Bone marrow (tissue), 2 donors: ENCODE measurements around the gene MGAM2.

Experiments
- DNase-seq, 2 donors: peaks; one replicate each; lab custom pipeline; 2025; lab: John Stamatoyannopoulos, UW

The MGAM2 gene

DNA sequence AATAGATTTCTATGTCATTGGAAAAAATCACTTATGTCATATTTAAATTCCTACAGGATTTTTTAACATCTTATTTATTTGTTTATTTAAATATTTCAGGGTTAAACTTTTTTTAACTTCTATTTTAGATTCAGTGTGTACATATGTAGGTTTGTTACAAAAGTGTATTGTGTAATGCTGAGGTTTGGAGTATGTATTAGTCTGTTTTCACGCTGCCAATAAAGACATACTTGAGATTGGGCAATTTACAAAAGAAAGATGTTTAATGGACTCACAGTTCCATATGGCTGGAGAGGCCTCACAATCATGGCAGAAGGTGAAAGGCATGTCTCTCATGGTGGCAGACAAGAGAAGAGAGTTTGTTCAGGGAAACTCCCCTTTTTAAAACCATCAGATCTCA lies 65.4 kb downstream of the MGAM2 start:
- DNase-seq, result no peak

- peak in 1 of 2 donors; percentile 63 for DNase-seq
These were observed 66.4 kb downstream of the MGAM2 start for GRCh38 chr7:142177869-142178268.

DNA sequence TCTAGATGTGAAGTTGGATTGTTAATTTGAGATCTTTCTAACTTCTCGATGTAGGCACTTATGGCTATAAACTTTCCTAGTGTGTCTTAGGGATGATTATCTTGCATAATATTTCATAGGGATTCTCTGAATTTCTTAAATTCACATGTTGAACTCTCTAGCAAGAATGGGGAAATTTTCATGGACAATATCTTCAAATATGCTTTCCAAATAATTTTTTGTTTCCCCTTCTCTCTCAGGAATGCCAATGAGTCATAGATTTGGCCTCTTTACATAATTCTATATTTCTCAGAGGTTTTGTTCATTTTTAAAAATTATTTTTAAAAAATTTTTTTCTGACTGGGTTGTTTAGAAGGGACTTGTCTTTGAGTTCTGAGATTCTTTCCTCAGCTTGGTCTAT lies 68.9 kb downstream of the MGAM2 start:
- no peak for DNase-seq

DNA sequence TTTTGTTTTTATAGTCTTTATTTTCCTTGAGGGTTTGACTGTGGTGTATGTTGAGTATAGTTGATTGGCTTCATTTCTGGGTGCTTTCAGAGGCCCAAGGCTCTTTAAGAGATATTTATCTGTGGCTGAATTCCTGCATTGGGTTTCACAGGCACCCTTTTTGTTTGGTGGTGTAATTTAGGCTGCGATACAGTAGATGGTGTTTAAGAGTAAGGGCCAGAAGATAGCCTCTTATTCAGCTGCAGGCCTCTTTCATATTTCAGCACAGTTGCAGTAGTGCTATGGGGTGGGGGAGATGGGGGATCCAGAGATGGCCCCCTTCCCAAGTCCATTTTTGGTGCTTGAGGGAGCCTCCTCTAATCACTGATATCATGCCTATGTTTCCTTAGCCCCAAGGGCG lies 69.7 kb downstream of the MGAM2 start:
- no peak for DNase-seq

DNA sequence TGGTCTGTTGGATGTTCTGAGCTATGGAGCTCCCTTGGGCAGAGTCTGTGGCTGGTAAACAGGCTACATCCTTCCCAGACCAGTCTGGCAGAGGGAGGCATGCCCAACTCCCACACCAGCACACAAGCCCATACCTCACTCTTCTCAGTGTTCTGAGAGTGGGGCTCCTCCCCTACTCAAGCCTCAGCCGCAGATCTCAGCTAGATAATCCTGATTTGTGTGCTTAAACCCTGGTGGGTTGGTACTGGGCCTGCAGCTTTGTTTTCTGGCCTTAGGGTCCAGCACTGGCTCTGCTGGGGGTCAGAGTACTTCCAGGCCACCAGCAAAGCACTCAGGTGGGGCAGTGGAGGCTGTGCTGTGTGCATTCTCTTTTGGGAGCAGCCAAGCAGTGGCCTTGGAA lies 70.4 kb downstream of the MGAM2 start:
- DNase-seq, result no peak

GRCh38 chr7:142185069-142185468 lies 73.6 kb downstream of the MGAM2 start:
- no peak for DNase-seq

- DNase-seq, result peak in 1 of 2 donors; percentile 13
These were observed 74.3 kb downstream of the MGAM2 start for GRCh38 chr7:142185801-142186200.

- DNase-seq, result peak in 1 of 2 donors; percentile 65
These were observed 76.6 kb downstream of the MGAM2 start for GRCh38 chr7:142188154-142188553.

DNA sequence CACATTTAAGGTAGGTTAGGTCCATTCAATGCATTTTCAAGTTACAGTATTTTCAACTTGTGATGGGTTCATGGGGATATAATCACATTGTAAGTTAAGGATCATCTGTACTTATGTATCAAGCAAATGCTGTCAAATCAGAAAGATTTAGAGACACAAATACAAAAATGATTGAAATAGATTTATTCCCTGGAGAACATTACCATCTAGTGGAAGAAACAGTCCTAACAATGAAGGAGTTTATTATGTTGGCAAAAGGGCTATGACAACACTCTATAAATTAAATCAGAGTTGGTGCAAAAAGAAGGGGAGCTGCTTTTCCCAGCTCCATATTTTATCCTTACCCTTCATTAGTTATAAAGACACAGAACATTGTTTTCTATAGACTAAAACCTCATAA lies 77.3 kb downstream of the MGAM2 start:
- DNase-seq, result peak in 1 of 2 donors; percentile 4

DNA sequence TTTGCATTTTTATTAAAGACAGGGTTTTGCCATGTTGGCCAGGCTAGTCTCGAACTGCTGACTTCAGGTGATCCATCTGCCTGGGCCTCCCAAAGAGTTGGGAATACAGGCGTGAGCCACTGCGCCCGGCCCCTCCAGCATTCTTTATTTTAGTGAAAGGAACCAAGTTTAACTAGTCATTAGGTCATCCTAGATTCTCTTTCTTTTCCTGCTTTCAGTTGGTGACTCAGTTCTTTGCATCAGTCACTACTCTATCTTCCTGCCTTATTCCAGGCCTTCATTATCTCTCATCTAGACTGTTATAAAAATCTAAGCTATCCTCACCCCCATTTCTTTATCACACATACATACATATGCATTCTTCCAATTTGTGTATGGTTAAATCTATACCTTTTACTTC lies 82.7 kb downstream of the MGAM2 start:
- DNase-seq, result peak in 1 of 2 donors; percentile 13

- DNase-seq, result no peak
These were observed 84.7 kb downstream of the MGAM2 start for GRCh38 chr7:142196066-142196840.

GRCh38 chr7:142200206-142200605 lies 88.7 kb downstream of the MGAM2 start:
- no peak for DNase-seq

- DNase-seq, result no peak
These were observed 117.1 kb downstream of the MGAM2 start for GRCh38 chr7:142228537-142229104.

DNA sequence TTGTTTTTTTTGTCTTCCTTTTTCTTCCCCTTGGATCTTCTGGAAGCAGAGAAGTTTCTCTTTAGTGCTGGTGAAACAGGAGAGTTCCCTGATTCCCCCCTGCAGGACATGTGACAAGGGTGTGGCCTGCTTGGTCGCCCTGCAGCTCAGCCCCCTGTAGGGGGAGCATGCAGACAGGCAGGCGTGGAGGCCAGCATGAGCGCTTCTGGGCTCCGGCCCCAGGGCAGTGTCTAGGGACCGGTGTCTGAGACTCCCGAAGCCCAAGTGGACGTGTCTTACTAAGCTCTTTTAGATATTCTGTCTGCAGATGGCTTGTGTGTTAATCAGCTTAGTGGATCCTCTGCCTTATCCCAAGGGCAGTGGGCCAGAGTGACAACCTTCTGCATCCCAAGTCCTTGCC lies 120.2 kb downstream of the MGAM2 start:
- no peak for DNase-seq

GRCh38 chr7:142240546-142240945 lies 129.0 kb downstream of the MGAM2 start:
- peak in 1 of 2 donors; percentile 96 for DNase-seq

GRCh38 chr7:142243823-142244222 lies 132.3 kb downstream of the MGAM2 start:
- no peak for DNase-seq

DNA sequence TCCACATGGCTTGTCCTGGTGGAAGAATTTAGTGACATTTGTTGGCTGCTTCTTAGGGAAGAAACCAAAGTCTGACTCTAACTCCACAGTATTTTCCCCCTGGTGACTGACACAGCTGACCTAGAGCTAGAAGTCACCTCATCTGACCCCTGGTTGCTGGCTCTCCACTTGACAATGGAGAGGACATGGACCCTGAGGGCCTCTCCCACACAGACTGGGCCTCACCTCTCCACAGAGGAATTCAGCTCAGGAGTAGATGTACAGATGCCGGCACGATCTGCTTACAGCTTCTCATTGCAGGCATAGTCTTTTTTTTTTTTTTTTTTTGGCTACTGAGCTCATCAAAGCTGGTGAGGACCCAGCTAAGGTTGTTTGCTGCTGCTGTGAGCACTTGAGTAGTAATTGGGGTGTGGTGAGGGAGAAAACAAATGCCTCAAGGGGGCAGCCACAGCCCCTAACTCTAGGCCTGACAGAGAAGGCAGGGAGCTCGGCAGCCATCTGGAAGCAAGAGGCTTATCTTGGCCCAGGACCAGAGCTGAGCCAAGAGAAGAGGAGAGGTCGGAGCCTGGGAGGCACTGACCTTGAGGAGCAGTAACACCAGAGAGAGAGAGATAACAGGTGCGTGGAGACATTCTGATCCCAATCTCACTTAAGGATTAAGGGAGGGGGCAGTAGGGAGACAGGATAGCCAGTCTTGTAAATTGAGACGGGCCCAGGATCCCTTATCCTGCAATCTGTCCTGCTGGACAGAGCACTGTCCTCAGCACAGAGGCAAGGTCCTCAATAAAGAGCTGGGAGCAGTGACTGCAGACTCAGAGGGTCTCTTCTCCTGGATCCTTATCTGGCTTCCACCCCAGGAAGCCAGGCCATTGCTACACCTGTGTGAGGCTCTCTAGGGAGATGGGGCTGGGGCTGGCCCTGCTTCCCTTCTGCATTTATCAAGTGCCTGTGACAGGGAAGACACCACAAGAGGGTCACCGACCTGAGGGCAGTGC lies 136.9 kb downstream of the MGAM2 start:
- DNase-seq, result no peak

DNA sequence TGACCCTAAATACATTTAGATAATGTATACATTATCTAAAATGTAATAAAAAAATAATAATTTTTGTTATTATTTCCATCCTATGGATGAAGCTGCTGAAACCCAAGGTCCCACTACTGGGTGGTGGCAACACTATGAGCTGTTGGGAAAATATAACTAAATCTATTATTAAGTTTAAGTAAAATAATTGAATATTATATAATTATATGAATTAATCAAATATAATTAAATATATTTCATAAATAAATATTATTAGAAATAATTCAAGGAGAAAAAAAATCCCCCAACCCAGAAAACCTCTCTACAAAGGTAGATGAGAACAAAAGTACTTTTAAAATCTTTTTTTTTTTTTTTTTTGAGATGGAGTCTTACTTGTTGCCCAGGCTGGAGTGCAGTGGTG lies 138.4 kb downstream of the MGAM2 start:
- DNase-seq, result no peak

DNA sequence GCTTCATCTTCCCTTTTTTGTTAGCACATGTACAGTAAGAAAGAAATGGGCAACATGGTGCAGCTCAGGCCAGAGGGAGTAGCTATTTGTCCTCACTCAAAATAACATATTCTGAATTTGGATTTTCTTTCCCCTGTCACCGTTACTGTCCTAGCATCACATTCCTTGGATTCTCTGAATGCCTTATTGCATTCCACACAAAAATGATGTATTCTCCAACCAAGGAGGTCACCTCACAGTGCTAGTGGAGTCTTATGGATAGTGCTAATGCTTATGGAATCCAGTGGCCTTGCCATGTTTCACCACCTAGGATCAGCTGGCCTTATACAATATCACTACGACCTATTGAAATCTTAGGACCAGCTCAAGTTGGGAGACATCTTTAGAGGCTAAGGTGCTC lies 139.2 kb downstream of the MGAM2 start:
- no peak for DNase-seq

GRCh38 chr7:142257958-142258357 lies 146.4 kb downstream of the MGAM2 start, which contains the start of gene PRSS58:
TSS of gene PRSS58 (minus strand) at chr7:142258058. CDS start at chr7:142257707, 351 bp downstream.
- DNase-seq, result no peak

- DNase-seq, result peak in 1 of 2 donors; percentile 60
These were observed 152.3 kb downstream of the MGAM2 start for GRCh38 chr7:142263598-142264380.
